ENCODE data around the gene DPP6. TPM values are rescaled to one million over a fixed set of nuclear protein-coding genes. Genes with fewer than 3 reads are reported as not detected.
"Not testable (repeated sequence)": the region's sequence is repeated elsewhere in the genome, so short reads cannot be mapped to it uniquely, and the experiment has no call there.

Gene DPP6
- total RNA-seq, 4 donors from 2014 or later, result 0.94 to 1.9 TPM; not detected in 2

- ATAC-seq (peak; percentile 86 to 90), DNase-seq (peak; percentile 10 to 33)
- in situ Hi-C loops (cut with MboI; ENCODE audit: low sequenced_read_pairs in 4 of 4), result loop anchor here (10.0 to 25.0 kb wide), 7 partner anchors 76 to 834 kb away; partner anchors contain the start of gene PAXIP1 (in 1 of the 4)
- intact Hi-C loops (cut with DNase I; ENCODE audit: low total_unique reads), result loop anchor here (1.0 to 10.0 kb wide), 4 partner anchors 76 to 836 kb away; partner anchors contain the start of gene INSIG1
- Histone ChIP-seq H3K4me1 (peaks cover 5 to 9% of the 10 kb centered on the region in 2 donors), H3K27me3 (no peaks in the 10 kb centered on the region), H3K36me3 (no peaks in the 10 kb centered on the region), H3K9me3 (no peaks in the 10 kb centered on the region), H3K4me3 (peak overlapping the region; percentile 66 to 77 (median 72)), H3K27ac (peak overlapping the region; percentile 82 to 88 (median 84))
- TF ChIP-seq POLR2A (IDR thresholded peaks at IDR 0.05), result no peak
- TF ChIP-seq, protein P1, sequence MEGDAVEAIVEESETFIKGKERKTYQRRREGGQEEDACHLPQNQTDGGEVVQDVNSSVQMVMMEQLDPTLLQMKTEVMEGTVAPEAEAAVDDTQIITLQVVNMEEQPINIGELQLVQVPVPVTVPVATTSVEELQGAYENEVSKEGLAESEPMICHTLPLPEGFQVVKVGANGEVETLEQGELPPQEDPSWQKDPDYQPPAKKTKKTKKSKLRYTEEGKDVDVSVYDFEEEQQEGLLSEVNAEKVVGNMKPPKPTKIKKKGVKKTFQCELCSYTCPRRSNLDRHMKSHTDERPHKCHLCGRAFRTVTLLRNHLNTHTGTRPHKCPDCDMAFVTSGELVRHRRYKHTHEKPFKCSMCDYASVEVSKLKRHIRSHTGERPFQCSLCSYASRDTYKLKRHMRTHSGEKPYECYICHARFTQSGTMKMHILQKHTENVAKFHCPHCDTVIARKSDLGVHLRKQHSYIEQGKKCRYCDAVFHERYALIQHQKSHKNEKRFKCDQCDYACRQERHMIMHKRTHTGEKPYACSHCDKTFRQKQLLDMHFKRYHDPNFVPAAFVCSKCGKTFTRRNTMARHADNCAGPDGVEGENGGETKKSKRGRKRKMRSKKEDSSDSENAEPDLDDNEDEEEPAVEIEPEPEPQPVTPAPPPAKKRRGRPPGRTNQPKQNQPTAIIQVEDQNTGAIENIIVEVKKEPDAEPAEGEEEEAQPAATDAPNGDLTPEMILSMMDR (IDR thresholded peaks at IDR 0.05 in 4 of 5, conservative IDR thresholded peaks at IDR 0.05 in 1 of 5), result no peak
These were observed 876.2 kb downstream of the DPP6 start for GRCh38 chr7:154928136-154929005.

DNA sequence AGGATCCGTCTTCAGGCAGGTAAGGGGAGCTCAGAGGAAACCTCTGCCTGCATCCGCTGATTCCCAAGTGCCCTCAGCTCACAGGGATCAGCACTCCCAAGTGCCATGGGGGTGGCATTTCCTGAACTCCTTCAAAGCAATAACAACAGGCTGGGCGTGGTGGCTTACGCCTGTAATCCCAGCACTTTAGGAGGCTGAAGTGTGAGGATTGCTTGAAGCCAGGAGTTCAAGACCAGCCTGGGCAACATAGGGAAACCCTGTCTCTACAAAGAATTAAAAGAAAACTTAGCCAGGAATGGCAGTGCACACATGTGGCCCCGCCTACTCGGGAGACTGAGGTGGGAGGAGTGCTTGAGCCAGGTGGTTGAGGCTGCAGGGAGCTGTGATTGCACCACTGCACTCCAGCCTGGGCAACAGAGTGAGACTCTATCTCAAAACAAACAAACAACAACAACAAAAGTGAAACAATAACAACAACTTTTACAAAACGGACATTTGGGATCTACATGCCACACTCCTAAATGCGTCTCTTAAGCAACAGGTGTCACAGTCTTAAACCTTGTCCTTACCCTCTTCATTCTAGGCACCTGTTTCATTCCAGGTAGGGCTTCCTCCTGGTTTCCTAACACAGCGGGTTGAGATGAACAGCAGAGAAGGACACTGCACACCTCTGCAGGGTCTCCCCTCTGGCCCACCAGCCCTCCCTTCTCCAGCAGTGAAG, 877.0 kb downstream of the DPP6 start:
- peak overlapping the region; percentile 66 to 77 (median 72) for H3K4me3 ChIP-seq
- no peak for TF ChIP-seq POLR2A (IDR thresholded peaks at IDR 0.05)
- TF ChIP-seq, protein P1 (IDR thresholded peaks at IDR 0.05 in 4 of 5, conservative IDR thresholded peaks at IDR 0.05 in 1 of 5), result no peak
- in situ Hi-C loops (cut with MboI; ENCODE audit: low sequenced_read_pairs in 4 of 4), result loop anchor here (10.0 to 25.0 kb wide), 7 partner anchors 76 to 833 kb away; partner anchors contain the start of gene PAXIP1 (in 1 of the 4)
- H3K4me1 ChIP-seq, result peaks cover 5 to 9% of the 10 kb centered on the region in 2 donors
- intact Hi-C loops (cut with DNase I; ENCODE audit: low total_unique reads), result loop anchor here (10.0 kb wide), 2 partner anchors 266 to 836 kb away; no protein-coding TSS in a partner anchor
- no peaks in the 10 kb centered on the region for H3K27me3 ChIP-seq
- no peaks in the 10 kb centered on the region for H3K9me3 ChIP-seq
- peak overlapping the region; percentile 82 to 88 (median 84) for H3K27ac ChIP-seq
- H3K36me3 ChIP-seq, result no peaks in the 10 kb centered on the region
- DNase-seq (no peak), ATAC-seq (no peak)

GRCh38 chr7:154931906-154932305, 879.7 kb downstream of the DPP6 start:
- H3K27ac ChIP-seq, result no peak overlapping the region
- H3K27me3 ChIP-seq, result no peaks in the 10 kb centered on the region
- ATAC-seq, result no peak
- TF ChIP-seq, protein P1 (IDR thresholded peaks at IDR 0.05 in 4 of 5, conservative IDR thresholded peaks at IDR 0.05 in 1 of 5), result no peak
- TF ChIP-seq POLR2A (IDR thresholded peaks at IDR 0.05), result no peak
- H3K4me3 ChIP-seq, result no peak overlapping the region
- intact Hi-C loops (cut with DNase I; ENCODE audit: low total_unique reads) (no loop called here), in situ Hi-C loops (cut with MboI; ENCODE audit: low sequenced_read_pairs in 4 of 4) (loop anchor here in 2 of 4 donors (25.0 kb wide), 2 partner anchors 405 to 830 kb away; no protein-coding TSS in a partner anchor)
- no peaks in the 10 kb centered on the region for H3K36me3 ChIP-seq
- DNase-seq, result no peak
- H3K9me3 ChIP-seq, result no peaks in the 10 kb centered on the region
- peaks cover 5 to 9% of the 10 kb centered on the region in 2 donors for H3K4me1 ChIP-seq

DNA sequence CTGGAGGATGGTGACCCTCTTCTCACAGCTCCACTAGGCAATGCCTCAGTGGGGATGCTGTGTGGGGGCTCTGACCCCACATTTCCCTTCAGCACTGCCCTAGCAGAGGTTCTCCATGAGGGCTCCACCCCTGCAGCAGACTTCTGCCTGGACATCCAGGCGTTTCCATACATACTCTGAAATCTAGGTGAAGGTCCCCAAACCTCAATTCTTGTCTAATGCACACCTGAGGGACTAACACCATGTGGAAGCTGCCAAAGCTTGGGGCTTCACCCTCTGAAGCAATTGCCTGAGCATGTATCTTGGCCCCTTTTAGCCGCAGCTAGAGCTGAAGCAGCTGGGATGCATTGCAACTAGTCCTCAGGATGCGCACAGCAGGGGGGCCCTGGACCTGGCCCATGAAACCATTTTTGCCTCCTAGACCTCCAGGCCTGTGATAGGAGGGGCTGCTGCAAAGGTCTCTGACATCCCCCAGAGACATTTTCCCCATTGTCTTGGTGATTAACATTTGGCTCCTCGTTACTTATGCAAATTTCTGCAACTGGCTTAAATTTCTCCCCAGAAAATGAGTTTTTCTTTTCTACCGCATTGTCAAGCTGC, 882.3 kb downstream of the DPP6 start:
- DNase-seq; intact Hi-C loops (cut with DNase I; ENCODE audit: low total_unique reads); H3K27ac ChIP-seq; H3K4me3 ChIP-seq; ATAC-seq; H3K36me3 ChIP-seq; H3K4me1 ChIP-seq; H3K27me3 ChIP-seq; H3K9me3 ChIP-seq: not testable (repeated sequence)
- in situ Hi-C loops (cut with MboI; ENCODE audit: low sequenced_read_pairs in 4 of 4), result loop anchor here in 2 of 4 donors (25.0 kb wide), 2 partner anchors 403 to 828 kb away; no protein-coding TSS in a partner anchor
